Erythroblast (primary cell): ENCODE data around the gene MINDY4B.

ENCODE experiments used
- GATA1 ChIP-seq: IDR thresholded peaks from 2 replicates; pipeline ENCODE4 v1.6.1; 2011; ENCODE audit warnings: low read depth, mild to moderate bottlenecking, control low read depth, low read length, moderate library complexity
- POLR2A ChIP-seq: IDR thresholded peaks from 2 replicates; pipeline ENCODE4 v1.6.1; 2011; ENCODE audit warnings: mild to moderate bottlenecking, low read length

GRCh38 chr3:150844484-150844883 lies 60.8 kb downstream of the MINDY4B start:
- TF ChIP-seq POLR2A (no peak), GATA1 (no peak)
